Nephron progenitor cell (in vitro differentiated cells): Measurements from ENCODE around the gene INPP5A.

Source experiments
- DNase-seq: peaks from one replicate; pipeline ENCODE4 v3.0.0; 2021
- H3K27ac Mint-ChIP-seq: 2 replicates; pipeline ENCODE4 v1.8.0; 2021; ENCODE audit warnings: mild to moderate bottlenecking, moderate library complexity, mixed read lengths
- H3K27me3 Mint-ChIP-seq: 2 replicates; pipeline ENCODE4 v1.8.0; 2021; ENCODE audit warnings: mild to moderate bottlenecking, low read depth, mixed read lengths; ENCODE audit not compliant: poor library complexity
- H3K36me3 Mint-ChIP-seq: 2 replicates; pipeline ENCODE4 v1.8.0; 2021; ENCODE audit warnings: low read depth, mixed read lengths
- H3K4me1 Mint-ChIP-seq: 2 replicates; pipeline ENCODE4 v1.8.0; 2021; ENCODE audit warnings: mixed read lengths
- H3K4me3 Mint-ChIP-seq: 2 replicates; pipeline ENCODE4 v1.8.0; 2021; ENCODE audit warnings: mild to moderate bottlenecking, moderate library complexity, mixed read lengths
- H3K9me3 Mint-ChIP-seq: 2 replicates; pipeline ENCODE4 v1.8.0; 2021; ENCODE audit warnings: mild to moderate bottlenecking, moderate library complexity, mixed read lengths
- TF ChIP-seq, protein P1 (sequence below): fragments of 200-600 bp; sonication (generic); IDR thresholded peaks from 2 replicates; pipeline ENCODE4 v1.5.0; 2021; ENCODE audit warnings: antibody characterized with exemption

Gene INPP5A

DNA sequence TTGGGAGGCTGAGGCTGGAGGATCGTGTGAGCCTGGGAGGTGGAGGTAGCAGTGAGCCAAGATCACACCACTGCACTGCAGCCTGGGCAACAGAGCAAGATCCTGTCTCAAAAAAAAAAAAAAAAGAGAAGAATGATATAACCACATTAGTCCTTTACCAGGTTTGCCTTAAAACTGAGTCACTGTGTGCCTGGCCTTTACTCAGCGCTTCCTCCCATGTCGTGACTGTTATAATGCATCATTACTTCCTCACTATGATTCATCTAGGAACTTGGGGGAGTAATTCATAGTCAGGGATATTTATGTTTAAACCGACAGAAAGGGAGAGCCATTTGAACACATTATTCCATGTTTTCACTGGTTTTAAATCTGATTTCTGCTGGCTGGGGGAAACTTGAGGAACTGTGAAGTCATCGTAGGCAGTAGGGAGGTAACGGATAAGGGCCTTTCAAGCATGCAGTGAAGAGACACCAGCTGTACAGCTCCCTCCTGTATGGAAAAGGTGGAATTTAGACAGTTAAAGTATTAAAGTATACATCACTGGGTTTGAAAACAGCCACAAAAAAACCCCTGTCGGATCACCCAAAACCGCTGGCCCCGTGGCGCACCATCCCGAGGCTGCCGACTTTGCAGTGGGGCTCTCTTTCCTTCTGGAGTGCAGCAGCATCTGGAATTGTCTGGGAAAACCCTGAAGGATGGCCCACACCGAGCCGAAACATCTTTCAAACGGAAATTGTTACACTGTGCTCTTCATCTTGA is 128.5 kb downstream of the INPP5A start:
- Mint-ChIP-seq H3K9me3 (no peaks in the 10 kb centered on the region), H3K36me3 (peaks cover 10% of the 10 kb centered on the region), H3K27ac (no peak overlapping the region), H3K4me3 (no peak overlapping the region), H3K27me3 (no peaks in the 10 kb centered on the region), H3K4me1 (peaks cover 35% of the 10 kb centered on the region)
- TF ChIP-seq, protein P1, sequence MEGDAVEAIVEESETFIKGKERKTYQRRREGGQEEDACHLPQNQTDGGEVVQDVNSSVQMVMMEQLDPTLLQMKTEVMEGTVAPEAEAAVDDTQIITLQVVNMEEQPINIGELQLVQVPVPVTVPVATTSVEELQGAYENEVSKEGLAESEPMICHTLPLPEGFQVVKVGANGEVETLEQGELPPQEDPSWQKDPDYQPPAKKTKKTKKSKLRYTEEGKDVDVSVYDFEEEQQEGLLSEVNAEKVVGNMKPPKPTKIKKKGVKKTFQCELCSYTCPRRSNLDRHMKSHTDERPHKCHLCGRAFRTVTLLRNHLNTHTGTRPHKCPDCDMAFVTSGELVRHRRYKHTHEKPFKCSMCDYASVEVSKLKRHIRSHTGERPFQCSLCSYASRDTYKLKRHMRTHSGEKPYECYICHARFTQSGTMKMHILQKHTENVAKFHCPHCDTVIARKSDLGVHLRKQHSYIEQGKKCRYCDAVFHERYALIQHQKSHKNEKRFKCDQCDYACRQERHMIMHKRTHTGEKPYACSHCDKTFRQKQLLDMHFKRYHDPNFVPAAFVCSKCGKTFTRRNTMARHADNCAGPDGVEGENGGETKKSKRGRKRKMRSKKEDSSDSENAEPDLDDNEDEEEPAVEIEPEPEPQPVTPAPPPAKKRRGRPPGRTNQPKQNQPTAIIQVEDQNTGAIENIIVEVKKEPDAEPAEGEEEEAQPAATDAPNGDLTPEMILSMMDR = no peak
- no peak for DNase-seq

DNA sequence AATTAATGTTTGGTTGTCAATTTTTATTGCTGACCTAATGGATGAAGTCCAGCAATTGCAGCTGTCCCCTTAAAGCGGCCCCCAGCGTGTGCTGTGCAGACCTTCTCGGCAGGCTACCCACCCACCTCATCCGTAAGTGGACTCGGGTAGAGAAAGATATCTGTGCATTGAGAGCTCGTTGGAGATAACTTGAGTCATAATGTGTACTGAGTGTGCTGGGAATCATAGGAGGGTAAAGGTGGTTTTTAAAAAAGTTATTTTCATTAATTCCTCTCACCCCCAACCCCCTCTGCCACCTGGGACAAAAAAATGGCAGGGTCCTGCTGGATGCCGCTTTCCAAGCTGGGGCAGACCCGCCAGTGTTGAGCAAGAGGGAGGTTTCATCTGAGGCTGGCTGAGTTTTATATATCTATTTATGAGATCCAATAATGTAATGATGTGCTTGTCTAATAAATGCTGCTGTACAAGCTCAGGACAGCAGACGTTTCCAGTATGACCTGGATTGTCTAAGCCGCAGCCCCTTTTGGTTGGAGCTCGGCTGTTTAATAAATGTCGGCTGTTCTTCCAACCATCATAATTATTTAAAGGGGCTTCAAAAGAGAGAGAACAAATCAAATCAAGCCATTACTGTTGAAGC is 129.2 kb downstream of the INPP5A start:
- TF ChIP-seq, protein P1 = no peak
- DNase-seq = no peak
- Mint-ChIP-seq H3K36me3 (peaks cover 8% of the 10 kb centered on the region), H3K9me3 (no peaks in the 10 kb centered on the region), H3K27ac (no peak overlapping the region), H3K4me1 (peaks cover 35% of the 10 kb centered on the region), H3K27me3 (no peaks in the 10 kb centered on the region), H3K4me3 (no peak overlapping the region)

DNA sequence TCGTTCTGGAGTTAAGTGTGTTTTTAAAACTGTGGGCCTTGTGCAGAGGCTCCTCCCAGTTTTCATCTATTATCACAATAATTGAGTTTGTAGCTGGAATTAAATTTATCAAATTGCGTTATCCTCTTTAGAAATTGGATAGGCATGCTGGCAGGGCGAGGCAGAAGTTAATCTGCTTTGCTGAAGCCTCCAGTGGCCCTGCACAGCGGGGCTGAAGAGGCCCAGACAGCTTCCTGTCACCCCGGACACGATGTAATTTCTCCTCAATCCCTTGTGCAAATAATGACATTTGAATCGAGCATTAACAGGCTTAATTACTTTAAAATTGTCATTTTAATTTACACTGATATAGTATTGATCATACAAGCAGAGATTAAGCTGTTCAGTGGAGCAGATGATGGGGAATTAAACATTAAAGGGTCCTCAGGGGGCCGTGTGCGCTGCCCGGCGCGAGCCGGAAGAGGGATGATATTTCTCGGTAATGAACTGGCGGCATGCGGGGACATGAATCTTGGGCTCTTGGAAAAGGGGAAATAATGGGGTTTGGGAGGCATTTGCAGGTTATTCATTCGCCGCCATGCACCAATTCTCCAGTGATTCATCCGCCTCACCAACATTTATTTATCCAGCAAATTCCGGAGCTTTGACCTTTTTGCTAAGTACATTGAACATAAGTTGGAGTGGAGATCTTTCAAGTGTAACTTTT is 129.9 kb downstream of the INPP5A start:
- H3K9me3 Mint-ChIP-seq = peaks cover 2% of the 10 kb centered on the region
- no peak overlapping the region for H3K4me3 Mint-ChIP-seq
- peaks cover 12% of the 10 kb centered on the region for H3K36me3 Mint-ChIP-seq
- no peak overlapping the region for H3K27ac Mint-ChIP-seq
- no peak for DNase-seq
- no peaks in the 10 kb centered on the region for H3K27me3 Mint-ChIP-seq
- TF ChIP-seq, protein P1 = no peak
- peaks cover 35% of the 10 kb centered on the region for H3K4me1 Mint-ChIP-seq

DNA sequence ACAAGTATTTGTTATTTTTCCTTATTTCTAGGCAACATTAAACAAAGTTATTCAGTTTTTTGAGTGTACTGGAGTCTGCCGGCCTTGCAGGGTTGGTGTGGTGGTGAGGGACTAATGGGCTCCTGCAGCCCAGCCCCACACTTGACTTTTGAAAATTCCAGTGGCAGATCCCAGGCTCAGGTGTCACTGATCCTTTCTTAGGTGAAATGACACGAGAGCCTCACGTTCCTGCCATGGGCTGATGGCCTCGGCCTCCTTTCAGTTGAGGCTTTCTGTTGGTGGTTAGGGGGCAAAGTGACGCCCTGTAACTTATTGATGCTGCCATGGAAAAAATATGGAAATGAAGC is 130.4 kb downstream of the INPP5A start:
- TF ChIP-seq, protein P1 = no peak
- H3K27ac Mint-ChIP-seq = no peak overlapping the region

DNA sequence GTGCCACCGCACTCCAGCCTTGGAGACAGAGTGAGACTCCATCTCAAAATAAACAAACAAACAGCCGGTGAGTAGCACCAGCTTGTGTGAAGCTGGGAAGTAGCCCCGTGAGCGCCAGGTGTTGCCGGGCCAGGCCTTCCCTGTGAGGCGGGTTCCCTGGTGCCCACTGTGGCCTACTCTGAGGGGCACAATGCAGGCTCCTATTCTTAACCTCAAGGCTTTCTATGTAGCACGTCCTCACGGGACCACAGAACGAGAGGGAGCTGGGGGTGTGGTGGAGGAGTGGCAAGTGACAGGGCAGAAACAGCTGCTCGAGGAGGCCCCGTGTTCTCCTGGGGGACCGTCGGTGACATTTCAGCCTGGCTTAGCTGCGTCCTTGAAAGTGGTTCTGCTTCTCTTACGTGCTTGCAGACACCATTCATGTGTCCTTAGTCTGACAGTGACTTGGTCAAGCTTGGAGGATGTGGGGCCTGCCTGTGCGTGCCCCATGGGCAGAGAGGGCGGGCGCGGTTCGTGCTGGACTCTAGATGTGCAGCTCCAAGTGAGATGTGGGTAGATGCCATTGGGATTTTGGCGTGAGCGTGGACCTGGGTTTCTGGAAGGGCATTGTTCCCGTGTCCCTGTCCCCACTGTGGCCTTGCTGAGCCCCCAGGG is 131.7 kb downstream of the INPP5A start:
- Mint-ChIP-seq H3K9me3 (peaks cover 7% of the 10 kb centered on the region), H3K4me3 (no peak overlapping the region), H3K27me3 (no peaks in the 10 kb centered on the region), H3K27ac (no peak overlapping the region), H3K4me1 (peaks cover 27% of the 10 kb centered on the region), H3K36me3 (peaks cover 22% of the 10 kb centered on the region)
- DNase-seq = no peak
- TF ChIP-seq, protein P1 = no peak

More for the DNA sequence above, 130.4 kb downstream of the INPP5A start:
- H3K4me3 Mint-ChIP-seq = no peak overlapping the region
- H3K9me3 Mint-ChIP-seq = peaks cover 7% of the 10 kb centered on the region
- H3K27me3 Mint-ChIP-seq = no peaks in the 10 kb centered on the region
- DNase-seq = no peak
- H3K4me1 Mint-ChIP-seq = peaks cover 35% of the 10 kb centered on the region
- H3K36me3 Mint-ChIP-seq = peaks cover 17% of the 10 kb centered on the region
